ENCODE data around the gene WIPF3.

Gene WIPF3

GRCh38 chr7:29918850-29919249 is 112.5 kb downstream of the WIPF3 start:
- DNase-seq: no peak

GRCh38 chr7:29919790-29920189 is 113.5 kb downstream of the WIPF3 start:
- no peak for DNase-seq

- DNase-seq: no peak
Measured at GRCh38 chr7:29920491-29920890, 114.2 kb downstream of the WIPF3 start.

GRCh38 chr7:29921404-29922010 is 115.2 kb downstream of the WIPF3 start:
- peak; percentile 83 for DNase-seq

GRCh38 chr7:29922921-29923700 is 116.8 kb downstream of the WIPF3 start:
- no peak for DNase-seq

GRCh38 chr7:29924006-29924405 is 117.7 kb downstream of the WIPF3 start:
- peak; percentile 16 for DNase-seq

- DNase-seq: no peak
Measured at GRCh38 chr7:29924684-29925083, 118.4 kb downstream of the WIPF3 start.

- DNase-seq: no peak
Measured at GRCh38 chr7:29926216-29926615, 119.9 kb downstream of the WIPF3 start.

- DNase-seq: no peak
Measured at GRCh38 chr7:29926741-29927140, 120.4 kb downstream of the WIPF3 start.

- no peak for DNase-seq
Measured at GRCh38 chr7:29929018-29929807, 122.9 kb downstream of the WIPF3 start.

GRCh38 chr7:29935111-29935510 is 128.8 kb downstream of the WIPF3 start:
- DNase-seq: no peak

- no peak for DNase-seq
Measured at GRCh38 chr7:29937132-29937531, 130.8 kb downstream of the WIPF3 start.

- no peak for DNase-seq
Measured at GRCh38 chr7:29940199-29940598, 133.9 kb downstream of the WIPF3 start.

- no peak for DNase-seq
Measured at GRCh38 chr7:29945259-29945809, 139.0 kb downstream of the WIPF3 start.

- DNase-seq: peak; percentile 36
Measured at GRCh38 chr7:29946428-29947186, 140.3 kb downstream of the WIPF3 start.

- DNase-seq: no peak
Measured at GRCh38 chr7:29948587-29948986, 142.3 kb downstream of the WIPF3 start.

- DNase-seq: no peak
Measured at GRCh38 chr7:29950480-29950879, 144.2 kb downstream of the WIPF3 start.

- no peak for DNase-seq
Measured at GRCh38 chr7:29951206-29951605, 144.9 kb downstream of the WIPF3 start.

- DNase-seq: no peak
Measured at GRCh38 chr7:29953726-29954347, 147.5 kb downstream of the WIPF3 start.

GRCh38 chr7:29955075-29955792 is 148.9 kb downstream of the WIPF3 start:
- no peak for DNase-seq

GRCh38 chr7:29955799-29956486 is 149.6 kb downstream of the WIPF3 start:
- DNase-seq: no peak

All from NCI-H82 (cell line).